ENCODE measurements around the gene WNK4. TPM values are rescaled to one million over a fixed set of nuclear protein-coding genes. Genes with fewer than 3 reads are reported as not detected.
"Not testable (repeated sequence)": the region's sequence is repeated elsewhere in the genome, so short reads cannot be mapped to it uniquely, and the experiment has no call there.

Gene WNK4
- polyA plus RNA-seq, 1 donor from 2014 or later = 0.10 TPM

DNA sequence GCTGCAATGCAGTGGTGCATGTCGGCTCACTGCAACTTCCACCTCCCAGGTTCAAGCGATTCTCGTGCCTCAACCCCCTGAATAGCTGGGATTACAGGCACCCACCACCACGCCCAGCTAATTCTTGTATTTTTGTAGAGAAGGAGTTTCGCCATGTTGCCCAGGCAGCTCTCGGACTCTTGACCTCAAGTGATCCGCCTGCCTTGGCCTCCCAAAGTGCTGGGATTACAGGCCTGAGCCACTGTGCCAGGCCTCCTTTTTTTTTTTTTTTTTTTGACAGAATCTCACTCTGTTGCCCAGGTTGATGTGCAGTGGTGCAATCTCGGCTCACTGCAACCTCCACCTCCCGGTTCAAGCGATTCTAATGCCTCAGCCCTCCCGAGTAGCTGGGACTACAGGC is 37.5 kb upstream of the WNK4 start:
- not testable (repeated sequence) for H3K9me2 ChIP-seq (ENCODE audit: insufficient read depth, low read length); H3K9me3 ChIP-seq (ENCODE audit: low read length); H3K9ac ChIP-seq (ENCODE audit: low read length); H3K4me3 ChIP-seq (ENCODE audit: low read length); H3K27ac ChIP-seq (ENCODE audit: low read length); H3K36me3 ChIP-seq (ENCODE audit: insufficient read depth, low read length); H2AFZ ChIP-seq (ENCODE audit: low read depth, low read length); H3K27me3 ChIP-seq (ENCODE audit: insufficient read depth, low read depth, low read length); H3K4me2 ChIP-seq (ENCODE audit: low read length); H4K20me1 ChIP-seq (ENCODE audit: insufficient read depth); H3F3A ChIP-seq (ENCODE audit: insufficient read depth, low read length, poor library complexity, severe bottlenecking)
- peaks cover 13% of the 10 kb centered on the region for H3K79me2 ChIP-seq (replicated peaks; ENCODE audit: insufficient read depth, low read length)

DNA sequence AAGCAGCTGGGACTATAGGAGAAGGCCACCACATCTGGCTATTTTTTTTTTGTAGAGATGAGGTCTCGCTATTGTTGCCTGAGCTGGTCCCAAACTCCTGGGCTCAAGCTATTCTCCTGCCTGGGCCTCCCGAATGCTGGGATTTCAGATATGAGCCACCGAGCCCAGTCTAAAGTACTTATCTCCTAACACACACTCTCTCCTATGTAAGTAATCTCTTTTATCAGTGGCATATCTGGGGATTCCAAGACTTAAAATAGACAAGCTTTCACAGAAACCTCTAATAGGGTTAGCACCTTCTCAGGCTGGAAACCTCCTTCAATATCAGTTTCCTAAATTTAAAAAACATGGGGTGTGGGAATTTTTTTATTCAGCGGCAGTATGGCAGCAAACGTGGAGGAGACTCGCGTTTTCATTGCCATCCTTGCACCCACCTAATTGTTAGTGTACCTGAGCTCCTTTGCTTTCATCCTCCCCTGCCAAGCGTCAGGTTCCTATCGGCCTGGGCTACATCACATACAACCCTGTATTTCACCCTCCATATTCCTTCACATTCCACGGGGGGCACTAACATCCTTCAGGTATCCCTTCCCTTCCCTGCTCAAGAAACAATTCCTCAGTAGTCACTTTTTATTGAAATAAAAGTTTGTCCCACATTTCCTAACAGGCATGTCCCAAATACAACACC is 36.7 kb upstream of the WNK4 start:
- peak overlapping the region; percentile 91 for H3K4me3 ChIP-seq (ENCODE audit: low read length)
- no peaks in the 10 kb centered on the region for H3F3A ChIP-seq (ENCODE audit: insufficient read depth, low read length, poor library complexity, severe bottlenecking)
- H3K9me2 ChIP-seq (ENCODE audit: insufficient read depth, low read length) = no peaks in the 10 kb centered on the region
- H3K36me3 ChIP-seq (ENCODE audit: insufficient read depth, low read length) = no peaks in the 10 kb centered on the region
- H3K9ac ChIP-seq (ENCODE audit: low read length) = peak overlapping the region; percentile 86
- no peak for TF ChIP-seq EZH2 (IDR thresholded peaks at IDR 0.05; ENCODE audit: borderline replicate concordance, insufficient read depth, low read length, poor library complexity, severe bottlenecking)
- peak; percentile 19 for TF ChIP-seq SMC3 (conservative IDR thresholded peaks at IDR 0.05; ENCODE audit: poor library complexity)
- peak overlapping the region; percentile 81 for H3K27ac ChIP-seq (ENCODE audit: low read length)
- H4K20me1 ChIP-seq (ENCODE audit: insufficient read depth) = no peaks in the 10 kb centered on the region
- peaks cover 13% of the 10 kb centered on the region for H3K79me2 ChIP-seq (replicated peaks; ENCODE audit: insufficient read depth, low read length)
- H3K27me3 ChIP-seq (ENCODE audit: insufficient read depth, low read depth, low read length) = no peaks in the 10 kb centered on the region
- no peaks in the 10 kb centered on the region for H3K9me3 ChIP-seq (ENCODE audit: low read length)
- peak overlapping the region; percentile 90 for H2AFZ ChIP-seq (ENCODE audit: low read depth, low read length)
- H3K4me2 ChIP-seq (ENCODE audit: low read length) = peak overlapping the region; percentile 66

DNA sequence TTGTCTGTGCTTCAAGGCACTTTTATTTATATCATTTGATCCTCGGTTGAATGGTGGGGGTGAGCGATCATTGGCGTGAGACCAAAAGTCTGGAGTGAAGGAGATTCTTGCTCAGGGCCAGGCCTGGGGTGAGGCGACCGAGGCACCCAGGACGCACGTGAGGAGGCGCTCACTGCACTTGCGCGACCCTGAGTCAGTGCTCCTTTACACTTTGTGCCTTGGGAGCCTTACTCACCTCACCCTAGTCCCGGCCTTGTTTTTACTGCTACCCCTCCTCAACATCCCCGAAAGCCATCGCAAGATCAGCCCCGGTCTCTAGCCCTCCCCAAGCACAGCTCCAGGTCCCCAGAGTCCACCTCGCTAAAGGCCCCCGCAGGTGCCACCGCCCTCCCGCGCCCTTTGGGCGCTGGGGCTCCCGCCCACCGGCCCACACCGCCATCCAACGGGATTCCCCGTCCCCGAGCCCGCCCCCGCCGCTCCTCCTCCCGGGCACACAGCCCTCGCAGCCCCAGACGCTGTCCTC is 36.1 kb upstream of the WNK4 start:
- H2AFZ ChIP-seq (ENCODE audit: low read depth, low read length) = peak overlapping the region; percentile 90
- H3K9ac ChIP-seq (ENCODE audit: low read length) = peak overlapping the region; percentile 86
- H3K79me2 ChIP-seq (replicated peaks; ENCODE audit: insufficient read depth, low read length) = peaks cover 13% of the 10 kb centered on the region
- no peak for TF ChIP-seq RAD21 (conservative IDR thresholded peaks at IDR 0.05)
- TF ChIP-seq, protein P1, sequence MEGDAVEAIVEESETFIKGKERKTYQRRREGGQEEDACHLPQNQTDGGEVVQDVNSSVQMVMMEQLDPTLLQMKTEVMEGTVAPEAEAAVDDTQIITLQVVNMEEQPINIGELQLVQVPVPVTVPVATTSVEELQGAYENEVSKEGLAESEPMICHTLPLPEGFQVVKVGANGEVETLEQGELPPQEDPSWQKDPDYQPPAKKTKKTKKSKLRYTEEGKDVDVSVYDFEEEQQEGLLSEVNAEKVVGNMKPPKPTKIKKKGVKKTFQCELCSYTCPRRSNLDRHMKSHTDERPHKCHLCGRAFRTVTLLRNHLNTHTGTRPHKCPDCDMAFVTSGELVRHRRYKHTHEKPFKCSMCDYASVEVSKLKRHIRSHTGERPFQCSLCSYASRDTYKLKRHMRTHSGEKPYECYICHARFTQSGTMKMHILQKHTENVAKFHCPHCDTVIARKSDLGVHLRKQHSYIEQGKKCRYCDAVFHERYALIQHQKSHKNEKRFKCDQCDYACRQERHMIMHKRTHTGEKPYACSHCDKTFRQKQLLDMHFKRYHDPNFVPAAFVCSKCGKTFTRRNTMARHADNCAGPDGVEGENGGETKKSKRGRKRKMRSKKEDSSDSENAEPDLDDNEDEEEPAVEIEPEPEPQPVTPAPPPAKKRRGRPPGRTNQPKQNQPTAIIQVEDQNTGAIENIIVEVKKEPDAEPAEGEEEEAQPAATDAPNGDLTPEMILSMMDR (IDR thresholded peaks at IDR 0.05; ENCODE audit: poor library complexity, severe bottlenecking) = peak; percentile 48
- peak; percentile 6 for TF ChIP-seq SMC3 (conservative IDR thresholded peaks at IDR 0.05; ENCODE audit: poor library complexity)
- TF ChIP-seq, protein P2, sequence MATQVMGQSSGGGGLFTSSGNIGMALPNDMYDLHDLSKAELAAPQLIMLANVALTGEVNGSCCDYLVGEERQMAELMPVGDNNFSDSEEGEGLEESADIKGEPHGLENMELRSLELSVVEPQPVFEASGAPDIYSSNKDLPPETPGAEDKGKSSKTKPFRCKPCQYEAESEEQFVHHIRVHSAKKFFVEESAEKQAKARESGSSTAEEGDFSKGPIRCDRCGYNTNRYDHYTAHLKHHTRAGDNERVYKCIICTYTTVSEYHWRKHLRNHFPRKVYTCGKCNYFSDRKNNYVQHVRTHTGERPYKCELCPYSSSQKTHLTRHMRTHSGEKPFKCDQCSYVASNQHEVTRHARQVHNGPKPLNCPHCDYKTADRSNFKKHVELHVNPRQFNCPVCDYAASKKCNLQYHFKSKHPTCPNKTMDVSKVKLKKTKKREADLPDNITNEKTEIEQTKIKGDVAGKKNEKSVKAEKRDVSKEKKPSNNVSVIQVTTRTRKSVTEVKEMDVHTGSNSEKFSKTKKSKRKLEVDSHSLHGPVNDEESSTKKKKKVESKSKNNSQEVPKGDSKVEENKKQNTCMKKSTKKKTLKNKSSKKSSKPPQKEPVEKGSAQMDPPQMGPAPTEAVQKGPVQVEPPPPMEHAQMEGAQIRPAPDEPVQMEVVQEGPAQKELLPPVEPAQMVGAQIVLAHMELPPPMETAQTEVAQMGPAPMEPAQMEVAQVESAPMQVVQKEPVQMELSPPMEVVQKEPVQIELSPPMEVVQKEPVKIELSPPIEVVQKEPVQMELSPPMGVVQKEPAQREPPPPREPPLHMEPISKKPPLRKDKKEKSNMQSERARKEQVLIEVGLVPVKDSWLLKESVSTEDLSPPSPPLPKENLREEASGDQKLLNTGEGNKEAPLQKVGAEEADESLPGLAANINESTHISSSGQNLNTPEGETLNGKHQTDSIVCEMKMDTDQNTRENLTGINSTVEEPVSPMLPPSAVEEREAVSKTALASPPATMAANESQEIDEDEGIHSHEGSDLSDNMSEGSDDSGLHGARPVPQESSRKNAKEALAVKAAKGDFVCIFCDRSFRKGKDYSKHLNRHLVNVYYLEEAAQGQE (IDR thresholded peaks at IDR 0.05; ENCODE audit: borderline replicate concordance) = no peak
- no peak for TF ChIP-seq POLR2AphosphoS5 (IDR thresholded peaks at IDR 0.05)
- no peak for TF ChIP-seq EP300 (conservative IDR thresholded peaks at IDR 0.05; ENCODE audit: poor library complexity, severe bottlenecking)
- peak; percentile 76 for TF ChIP-seq MXI1 (conservative IDR thresholded peaks at IDR 0.05; ENCODE audit: poor library complexity, severe bottlenecking)
- no peak for TF ChIP-seq EZH2 (IDR thresholded peaks at IDR 0.05; ENCODE audit: borderline replicate concordance, insufficient read depth, low read length, poor library complexity, severe bottlenecking)
- no peak for TF ChIP-seq TAF1 (IDR thresholded peaks at IDR 0.05; ENCODE audit: low read depth)
- H3K9me2 ChIP-seq (ENCODE audit: insufficient read depth, low read length) = no peaks in the 10 kb centered on the region
- H3K4me3 ChIP-seq (ENCODE audit: low read length) = peak overlapping the region; percentile 91
- H3K36me3 ChIP-seq (ENCODE audit: insufficient read depth, low read length) = no peaks in the 10 kb centered on the region
- no peaks in the 10 kb centered on the region for H4K20me1 ChIP-seq (ENCODE audit: insufficient read depth)
- peak overlapping the region; percentile 81 for H3K27ac ChIP-seq (ENCODE audit: low read length)
- no peaks in the 10 kb centered on the region for H3F3A ChIP-seq (ENCODE audit: insufficient read depth, low read length, poor library complexity, severe bottlenecking)
- peak overlapping the region; percentile 66 for H3K4me2 ChIP-seq (ENCODE audit: low read length)
- H3K27me3 ChIP-seq (ENCODE audit: insufficient read depth, low read depth, low read length) = no peaks in the 10 kb centered on the region
- H3K9me3 ChIP-seq (ENCODE audit: low read length) = no peaks in the 10 kb centered on the region
